Skeletal muscle satellite cell (primary cell): ENCODE data around the gene INTS13.

Experiments
- H3K27me3 ChIP-seq: 2 replicates; pipeline ENCODE4 v1.7.0; 2013; ENCODE audit warnings: low read length; ENCODE audit not compliant: control insufficient read depth, insufficient read depth
- H3K36me3 ChIP-seq: 2 replicates; pipeline ENCODE4 v1.7.0; 2013; ENCODE audit warnings: mild to moderate bottlenecking, control low read depth, low read length; ENCODE audit not compliant: insufficient read depth
- H3K4me1 ChIP-seq: 2 replicates; pipeline ENCODE4 v1.7.0; 2013; ENCODE audit warnings: low read length; ENCODE audit not compliant: control insufficient read depth, insufficient read depth
- H3K4me2 ChIP-seq: 2 replicates; pipeline ENCODE4 v1.7.0; 2013; ENCODE audit warnings: mild to moderate bottlenecking, low read length
- H3K4me3 ChIP-seq: 2 replicates; pipeline ENCODE4 v1.7.0; 2013; ENCODE audit warnings: low read length
- H3K9ac ChIP-seq: 2 replicates; pipeline ENCODE4 v1.7.0; 2013; ENCODE audit warnings: mild to moderate bottlenecking, low read depth, low read length, moderate library complexity
- H3K9me3 ChIP-seq: replicated peaks from 2 replicates; pipeline ENCODE4 v1.7.0; 2013; ENCODE audit warnings: mild to moderate bottlenecking, control low read depth, low read length

Gene INTS13

DNA sequence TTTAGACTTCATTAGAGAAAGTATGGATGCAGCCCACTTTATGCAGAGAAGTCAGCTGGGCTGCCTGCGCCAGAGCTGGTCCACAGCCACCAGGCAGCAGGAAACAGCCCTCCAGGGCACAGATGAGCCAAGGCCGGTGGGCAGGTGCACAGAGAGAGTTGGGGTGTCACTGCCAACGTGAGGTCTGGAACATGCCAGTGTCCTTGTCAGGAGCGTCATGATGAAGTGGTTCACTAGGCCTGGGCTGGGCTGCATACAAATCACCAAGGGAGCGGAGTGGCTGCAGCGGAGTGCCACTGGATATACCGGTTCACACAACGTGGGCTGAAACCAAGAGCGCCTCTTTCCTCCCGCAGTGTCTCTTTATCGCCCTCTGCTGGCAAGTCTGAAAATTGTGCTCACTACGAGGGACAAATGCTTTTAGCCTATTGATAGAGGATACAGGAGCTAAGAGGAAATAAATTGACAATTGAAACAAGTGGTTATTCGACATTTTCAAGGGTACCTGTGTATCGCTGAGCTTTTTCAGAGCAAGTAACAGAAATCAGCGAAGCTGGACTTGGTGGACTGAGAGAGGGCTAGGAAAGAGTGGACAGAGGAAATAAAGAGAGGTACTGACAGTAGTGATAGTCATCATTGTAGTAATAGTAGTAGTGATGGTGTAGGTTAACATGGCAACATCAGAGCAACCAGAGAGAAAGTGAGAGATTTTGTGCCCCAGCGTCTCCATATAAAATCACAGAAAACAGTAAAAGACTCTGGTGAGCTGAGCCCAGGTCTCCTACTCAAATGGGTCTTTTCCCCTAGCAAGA, 52.8 kb downstream of the INTS13 start:
- Histone ChIP-seq H3K9me3 (no peaks in the 10 kb centered on the region), H3K27me3 (no peaks in the 10 kb centered on the region), H3K4me3 (peak overlapping the region; percentile 47), H3K4me1 (peaks cover 3% of the 10 kb centered on the region), H3K4me2 (peak overlapping the region; percentile 78), H3K36me3 (no peaks in the 10 kb centered on the region), H3K9ac (no peak overlapping the region)

DNA sequence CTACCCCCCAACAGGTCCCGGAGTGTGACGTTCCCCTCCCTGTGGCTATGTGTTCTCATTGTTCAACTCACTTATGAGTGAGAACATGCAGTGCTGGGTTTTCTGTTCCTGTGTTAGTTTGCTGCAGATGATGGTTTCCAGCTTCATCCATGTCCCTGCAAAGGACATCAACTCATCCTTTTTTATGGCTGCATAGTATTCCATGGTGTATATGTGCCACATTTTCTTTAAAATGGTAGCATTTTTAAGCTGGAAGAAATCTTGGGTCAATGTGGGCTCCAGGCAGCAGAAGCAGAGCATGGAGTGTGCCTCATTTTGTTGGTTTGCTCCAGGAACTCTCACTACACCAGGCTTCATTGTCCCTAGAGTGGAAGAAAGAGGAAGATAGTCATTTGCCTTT, 57.2 kb downstream of the INTS13 start:
- Histone ChIP-seq H3K27me3 (no peaks in the 10 kb centered on the region), H3K4me2 (no peak overlapping the region), H3K36me3 (no peaks in the 10 kb centered on the region), H3K4me1 (peaks cover 5% of the 10 kb centered on the region), H3K4me3 (no peak overlapping the region), H3K9ac (no peak overlapping the region), H3K9me3 (no peaks in the 10 kb centered on the region)

DNA sequence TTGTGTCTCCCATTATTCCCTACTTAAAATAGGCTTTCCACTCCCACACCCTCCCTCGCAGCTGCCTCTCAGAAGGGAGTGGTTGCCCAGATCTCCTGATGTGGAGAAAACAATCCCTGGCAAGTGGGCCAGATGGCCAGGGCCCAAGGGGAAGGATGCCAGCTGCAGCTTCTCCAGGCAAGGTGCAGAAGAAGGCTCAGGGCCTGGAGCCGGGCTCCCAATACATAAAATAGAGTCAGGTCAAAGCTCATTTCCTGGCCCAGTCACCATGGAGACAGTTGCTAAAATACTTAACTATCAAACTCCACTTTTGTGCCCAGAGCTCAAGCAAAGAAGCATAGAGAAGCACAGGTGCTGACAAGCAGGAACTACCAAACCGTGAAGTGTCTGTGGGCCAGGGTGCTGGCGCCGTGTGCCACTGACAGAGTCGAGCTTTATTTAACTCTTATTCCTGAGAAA, 59.1 kb downstream of the INTS13 start:
- no peaks in the 10 kb centered on the region for H3K36me3 ChIP-seq

DNA sequence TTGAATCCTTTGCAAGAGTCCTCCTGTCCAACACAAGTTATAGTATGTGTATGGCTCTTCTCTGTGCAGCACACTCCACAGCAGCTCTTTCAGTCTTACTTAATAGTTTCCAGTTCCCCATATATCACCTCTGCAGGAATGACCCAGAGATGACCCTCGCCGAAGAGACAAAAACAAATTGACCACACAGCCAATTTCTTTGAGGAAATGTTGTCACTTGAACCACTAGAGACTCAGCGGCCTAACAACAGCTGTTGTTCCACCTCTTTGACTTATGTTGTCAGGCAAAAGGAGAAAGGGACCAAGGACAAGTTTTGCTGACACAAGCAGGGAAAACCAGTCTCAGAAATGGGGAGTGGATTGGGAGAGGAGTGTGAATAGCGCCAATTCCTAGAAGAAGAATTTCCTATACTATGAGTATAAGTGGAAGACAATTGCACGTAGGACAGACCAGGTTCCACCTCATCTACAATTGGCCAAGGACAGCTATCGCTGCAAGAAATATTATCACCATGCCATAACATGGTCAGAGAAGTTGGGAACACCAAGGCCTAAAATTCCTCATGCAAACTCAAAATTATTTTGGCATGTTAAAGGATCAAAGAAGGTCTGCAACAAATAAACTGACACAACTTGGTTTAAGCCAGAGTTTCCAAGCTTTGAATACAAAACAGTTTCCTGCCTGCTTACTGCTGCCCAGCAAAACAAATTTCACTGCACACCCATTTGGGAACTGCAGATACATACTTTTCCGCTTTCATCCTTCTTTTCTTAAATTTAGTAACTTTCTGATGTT, 63.1 kb downstream of the INTS13 start:
- Histone ChIP-seq H3K4me2 (no peak overlapping the region), H3K4me1 (peaks cover 3% of the 10 kb centered on the region), H3K27me3 (peaks cover 11% of the 10 kb centered on the region), H3K36me3 (no peaks in the 10 kb centered on the region), H3K9ac (no peak overlapping the region), H3K9me3 (no peaks in the 10 kb centered on the region), H3K4me3 (no peak overlapping the region)

More for the DNA sequence above, 59.1 kb downstream of the INTS13 start:
- Histone ChIP-seq H3K4me1 (peaks cover 3% of the 10 kb centered on the region), H3K4me2 (no peak overlapping the region), H3K27me3 (no peaks in the 10 kb centered on the region), H3K9ac (no peak overlapping the region), H3K4me3 (no peak overlapping the region), H3K9me3 (no peaks in the 10 kb centered on the region)

DNA sequence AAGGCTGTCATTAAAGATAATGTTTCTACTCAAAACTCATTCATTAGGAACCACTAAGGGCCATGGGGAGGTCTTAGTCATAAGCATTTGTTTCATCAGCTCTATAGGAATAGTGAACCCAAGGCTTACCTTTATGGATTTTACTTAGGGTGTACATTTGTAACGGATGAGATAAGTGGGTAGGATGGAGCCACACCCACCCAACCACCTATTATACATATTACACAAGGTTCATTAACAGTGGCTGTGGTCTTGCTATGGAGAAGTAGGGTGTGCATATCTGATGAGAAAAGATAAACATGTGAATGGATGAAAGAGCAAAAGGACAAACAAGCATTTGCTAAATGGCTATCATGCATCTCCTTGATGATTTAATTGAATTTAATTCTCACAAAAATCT, 65.2 kb downstream of the INTS13 start:
- Histone ChIP-seq H3K4me3 (no peak overlapping the region), H3K27me3 (peaks cover 11% of the 10 kb centered on the region), H3K4me1 (no peaks in the 10 kb centered on the region), H3K4me2 (no peak overlapping the region), H3K36me3 (no peaks in the 10 kb centered on the region), H3K9ac (no peak overlapping the region), H3K9me3 (no peaks in the 10 kb centered on the region)

DNA sequence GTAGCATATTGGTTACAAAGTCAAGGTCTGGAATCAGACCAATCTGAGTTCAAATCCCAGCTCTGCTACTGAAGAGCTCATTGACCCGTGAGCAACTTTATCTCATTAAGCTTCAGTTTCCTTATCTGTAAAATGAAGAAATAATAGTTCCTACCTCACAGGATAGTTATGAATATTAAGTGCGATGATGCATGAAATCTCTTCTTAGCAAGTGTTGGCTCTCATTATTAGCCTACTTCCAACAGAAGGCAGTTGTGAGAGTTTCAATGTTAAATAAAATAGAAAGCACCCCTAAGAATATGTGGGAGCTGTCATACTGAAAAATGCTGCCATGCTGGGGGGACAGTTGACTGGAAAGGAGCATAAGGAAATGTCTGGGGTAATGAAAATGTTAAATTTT, 65.8 kb downstream of the INTS13 start:
- Histone ChIP-seq H3K9ac (no peak overlapping the region), H3K4me2 (no peak overlapping the region), H3K36me3 (no peaks in the 10 kb centered on the region), H3K9me3 (no peaks in the 10 kb centered on the region), H3K4me3 (no peak overlapping the region), H3K4me1 (no peaks in the 10 kb centered on the region), H3K27me3 (peaks cover 11% of the 10 kb centered on the region)

DNA sequence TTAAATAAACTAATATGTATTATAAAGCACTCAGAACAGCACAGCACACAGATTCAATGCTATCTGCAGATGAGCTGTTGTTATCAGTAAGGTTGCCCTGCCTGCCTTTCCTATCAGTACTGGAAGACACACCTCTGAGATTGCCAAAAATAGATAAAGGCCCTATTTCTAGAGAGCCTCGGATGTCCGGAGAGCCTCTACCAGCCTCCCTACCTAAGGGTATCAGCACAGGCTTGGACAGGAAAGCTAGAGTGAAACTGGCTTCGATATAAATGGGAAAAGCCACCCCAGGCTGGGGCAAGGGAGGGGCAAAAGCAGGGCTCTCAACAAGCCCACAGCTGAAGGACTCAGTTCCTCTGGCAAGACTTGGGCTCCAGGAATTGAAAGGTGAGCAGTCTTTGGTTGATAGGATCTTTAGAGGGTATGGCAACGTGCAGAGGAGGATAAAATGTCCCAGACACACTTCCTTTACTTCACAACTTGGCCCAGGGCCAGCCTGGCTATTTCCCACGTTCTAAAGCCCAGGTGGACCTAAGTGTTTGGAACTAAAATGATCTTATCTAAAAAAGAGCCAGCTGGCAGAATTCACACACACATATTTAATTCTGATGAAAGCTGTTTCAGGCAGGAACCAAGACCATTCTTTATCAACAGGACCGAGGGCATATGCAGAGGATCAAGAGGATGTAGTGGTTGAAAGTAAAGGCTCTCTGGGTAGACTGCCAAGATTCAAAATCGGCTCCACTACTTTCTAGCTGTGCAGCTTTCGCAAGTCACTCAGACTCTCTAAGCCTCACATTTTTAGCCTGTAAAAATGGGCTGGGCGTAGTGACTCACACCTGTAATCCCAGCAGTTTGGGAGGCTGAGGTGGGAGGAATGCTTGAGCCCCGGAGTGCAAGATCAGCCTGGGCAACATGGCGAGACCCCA, 67.0 kb downstream of the INTS13 start:
- H3K4me2 ChIP-seq: no peak overlapping the region
- H3K27me3 ChIP-seq: peaks cover 11% of the 10 kb centered on the region
- no peaks in the 10 kb centered on the region for H3K36me3 ChIP-seq
- H3K9ac ChIP-seq: no peak overlapping the region
- no peak overlapping the region for H3K4me3 ChIP-seq
- no peaks in the 10 kb centered on the region for H3K4me1 ChIP-seq
- H3K9me3 ChIP-seq: no peaks in the 10 kb centered on the region

DNA sequence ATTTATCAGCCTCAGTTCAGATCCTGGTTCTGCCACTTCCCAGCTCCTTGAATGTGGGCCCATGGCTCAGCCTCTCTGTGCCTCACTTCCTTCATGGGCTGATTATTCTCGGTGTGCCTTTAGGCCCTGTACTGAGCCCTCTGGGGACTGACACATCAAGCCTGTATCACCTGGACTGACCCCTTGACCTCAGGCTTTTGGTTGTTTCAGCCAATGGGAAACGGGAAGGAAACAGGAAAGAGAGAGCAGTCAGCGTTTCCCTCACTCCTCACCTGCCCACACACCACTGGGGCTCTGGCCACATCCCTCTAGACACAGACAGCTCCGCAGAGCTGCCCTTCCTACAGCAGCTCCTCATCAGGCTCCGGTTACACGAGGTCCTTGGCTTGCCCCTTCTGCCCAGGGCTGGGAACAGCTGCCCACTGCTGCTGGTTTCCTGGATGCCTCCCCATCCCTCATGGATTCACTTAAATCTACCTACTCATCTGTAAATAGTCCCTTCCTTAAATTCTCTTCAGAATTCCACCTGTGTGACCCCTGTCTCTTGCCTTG, 67.8 kb downstream of the INTS13 start:
- Histone ChIP-seq H3K27me3 (peaks cover 11% of the 10 kb centered on the region), H3K4me2 (no peak overlapping the region), H3K9me3 (no peaks in the 10 kb centered on the region), H3K36me3 (no peaks in the 10 kb centered on the region), H3K4me1 (no peaks in the 10 kb centered on the region), H3K4me3 (no peak overlapping the region), H3K9ac (no peak overlapping the region)

DNA sequence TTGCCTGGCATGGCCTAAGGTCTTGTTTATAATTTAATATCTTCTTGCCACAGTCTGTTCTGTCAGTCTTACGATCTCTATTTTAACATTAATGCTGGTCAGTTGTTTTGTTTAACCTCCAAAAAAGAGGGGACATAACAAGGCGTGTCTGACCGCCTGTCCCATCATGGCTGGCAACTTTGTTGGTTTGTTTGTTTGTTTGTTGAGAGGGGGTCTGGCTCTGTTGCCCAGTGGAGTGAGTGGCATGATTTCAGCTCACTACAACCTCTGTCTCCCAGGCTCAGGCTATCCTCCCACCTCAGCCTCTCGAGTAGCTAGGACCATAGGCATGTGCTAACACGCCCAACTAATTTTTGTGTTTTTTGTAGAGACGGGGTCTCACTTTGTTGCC, 68.7 kb downstream of the INTS13 start:
- no peaks in the 10 kb centered on the region for H3K4me1 ChIP-seq
- H3K36me3 ChIP-seq: no peaks in the 10 kb centered on the region
- H3K9me3 ChIP-seq: no peaks in the 10 kb centered on the region
- H3K27me3 ChIP-seq: peaks cover 11% of the 10 kb centered on the region
- H3K4me2 ChIP-seq: no peak overlapping the region
- no peak overlapping the region for H3K9ac ChIP-seq
- H3K4me3 ChIP-seq: no peak overlapping the region

DNA sequence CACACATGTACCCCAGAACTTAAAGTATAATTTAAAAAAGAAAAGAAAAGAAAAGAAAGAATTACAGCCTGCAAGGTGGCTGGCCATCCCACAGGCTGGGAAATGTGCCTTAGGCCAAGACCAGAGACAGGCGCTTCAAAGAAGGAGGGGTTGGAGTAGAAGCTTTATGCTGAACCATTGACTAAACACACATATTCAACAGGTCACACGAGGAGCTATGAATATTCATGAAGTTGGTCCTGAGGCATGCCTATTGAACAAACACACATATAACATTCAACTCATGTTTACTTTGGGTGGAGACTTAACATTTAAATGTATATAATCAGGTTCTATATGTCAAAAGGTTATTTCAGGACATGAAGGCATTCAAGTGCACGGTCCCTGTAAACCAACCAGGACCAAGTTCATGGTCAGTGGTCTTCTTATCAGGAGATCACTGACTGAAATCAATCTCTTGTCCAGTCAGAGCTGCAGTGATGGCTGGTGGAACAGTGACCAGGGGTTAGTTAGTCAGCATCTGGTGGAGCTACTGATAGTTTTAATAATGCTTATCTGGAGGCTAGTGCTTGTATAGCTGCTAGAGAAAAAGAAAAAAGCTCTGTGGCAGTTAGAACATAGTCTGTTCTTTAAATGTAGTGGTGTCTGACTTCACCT, 69.2 kb downstream of the INTS13 start:
- H3K36me3 ChIP-seq: no peaks in the 10 kb centered on the region
- H3K4me3 ChIP-seq: no peak overlapping the region
- H3K27me3 ChIP-seq: peaks cover 11% of the 10 kb centered on the region
- no peaks in the 10 kb centered on the region for H3K9me3 ChIP-seq
- no peak overlapping the region for H3K4me2 ChIP-seq
- no peak overlapping the region for H3K9ac ChIP-seq
- H3K4me1 ChIP-seq: no peaks in the 10 kb centered on the region
